ENCODE results near the gene NAT9. TPM values are rescaled to one million over a fixed set of nuclear protein-coding genes. Genes with fewer than 3 reads are reported as not detected.

NAT9 gene
- total RNA-seq, 1 experiment from 2014 or later = 64.8 TPM

DNA sequence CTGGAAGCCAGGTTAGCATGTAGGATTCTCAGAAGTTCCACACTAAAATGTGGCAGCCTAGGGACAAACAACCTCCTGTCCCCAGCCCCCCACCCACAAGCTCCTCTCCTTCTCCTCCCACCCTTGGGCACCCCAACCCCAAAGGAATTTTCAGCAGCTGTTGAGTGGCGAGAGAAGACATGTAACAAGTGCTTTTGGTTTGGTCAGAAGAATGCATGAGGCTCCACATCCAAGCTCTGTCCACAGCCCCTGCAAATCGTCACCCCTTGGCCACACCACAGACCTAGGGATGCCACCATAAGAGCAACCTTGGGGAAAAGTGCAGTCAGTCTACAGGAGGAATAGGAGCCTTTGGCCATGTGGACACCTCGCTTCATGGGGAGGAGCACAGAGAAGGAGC lies 51.0 kb downstream of the NAT9 start:
- H3K4me1 Mint-ChIP-seq (ENCODE audit: insufficient read depth, unreplicated experiment) = no peaks in the 10 kb centered on the region
- no peaks in the 10 kb centered on the region for H3K9me3 Mint-ChIP-seq (ENCODE audit: unreplicated experiment)
- H3K27me3 Mint-ChIP-seq (ENCODE audit: insufficient read depth, unreplicated experiment) = peaks cover 42% of the 10 kb centered on the region
- TF ChIP-seq, protein P1, sequence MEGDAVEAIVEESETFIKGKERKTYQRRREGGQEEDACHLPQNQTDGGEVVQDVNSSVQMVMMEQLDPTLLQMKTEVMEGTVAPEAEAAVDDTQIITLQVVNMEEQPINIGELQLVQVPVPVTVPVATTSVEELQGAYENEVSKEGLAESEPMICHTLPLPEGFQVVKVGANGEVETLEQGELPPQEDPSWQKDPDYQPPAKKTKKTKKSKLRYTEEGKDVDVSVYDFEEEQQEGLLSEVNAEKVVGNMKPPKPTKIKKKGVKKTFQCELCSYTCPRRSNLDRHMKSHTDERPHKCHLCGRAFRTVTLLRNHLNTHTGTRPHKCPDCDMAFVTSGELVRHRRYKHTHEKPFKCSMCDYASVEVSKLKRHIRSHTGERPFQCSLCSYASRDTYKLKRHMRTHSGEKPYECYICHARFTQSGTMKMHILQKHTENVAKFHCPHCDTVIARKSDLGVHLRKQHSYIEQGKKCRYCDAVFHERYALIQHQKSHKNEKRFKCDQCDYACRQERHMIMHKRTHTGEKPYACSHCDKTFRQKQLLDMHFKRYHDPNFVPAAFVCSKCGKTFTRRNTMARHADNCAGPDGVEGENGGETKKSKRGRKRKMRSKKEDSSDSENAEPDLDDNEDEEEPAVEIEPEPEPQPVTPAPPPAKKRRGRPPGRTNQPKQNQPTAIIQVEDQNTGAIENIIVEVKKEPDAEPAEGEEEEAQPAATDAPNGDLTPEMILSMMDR (IDR thresholded peaks at IDR 0.05; ENCODE audit: unreplicated experiment) = no peak
- DNase-seq (ENCODE audit: unreplicated experiment) = no peak
- H3K36me3 Mint-ChIP-seq (ENCODE audit: insufficient read depth, unreplicated experiment) = no peaks in the 10 kb centered on the region
- no TSS peak for BruUV-seq (replicated peaks)
- ChIA-PET CTCF (interaction anchor here (0.5 to 0.7 kb wide), 3 partner anchors 14 to 253 kb away, joined by 3 to 5 read pairs (median 4); no protein-coding TSS in a partner anchor), POLR2A (no interaction called here)
- intact Hi-C loops (cut with micrococcal nuclease) = no loop called here
- H3K4me3 Mint-ChIP-seq (ENCODE audit: unreplicated experiment) = no peak overlapping the region
- H3K27ac Mint-ChIP-seq (ENCODE audit: low read depth, unreplicated experiment) = no peak overlapping the region

DNA sequence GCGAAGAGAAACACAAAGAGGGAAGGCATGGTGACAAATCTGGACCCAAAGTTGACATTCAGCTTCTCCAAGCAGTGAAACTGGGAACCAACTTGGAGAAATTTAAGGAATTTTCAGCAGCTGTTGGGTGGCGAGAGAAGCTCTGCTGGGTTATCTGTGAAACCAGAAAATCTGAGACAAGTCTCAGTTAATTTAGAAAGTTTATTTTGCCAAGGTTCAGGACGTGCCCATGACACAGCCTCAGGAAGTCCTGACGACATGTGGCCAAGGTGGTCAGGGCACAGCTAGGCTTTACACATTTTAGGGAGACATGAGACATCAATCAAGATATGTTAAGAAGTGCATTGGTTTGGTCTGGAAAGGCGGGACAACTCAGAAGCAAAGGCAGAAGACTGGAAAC lies 52.3 kb downstream of the NAT9 start:
- Mint-ChIP-seq H3K27me3 (ENCODE audit: insufficient read depth, unreplicated experiment) (peaks cover 53% of the 10 kb centered on the region), H3K27ac (ENCODE audit: low read depth, unreplicated experiment) (no peak overlapping the region), H3K4me3 (ENCODE audit: unreplicated experiment) (no peak overlapping the region), H3K9me3 (ENCODE audit: unreplicated experiment) (no peaks in the 10 kb centered on the region), H3K4me1 (ENCODE audit: insufficient read depth, unreplicated experiment) (no peaks in the 10 kb centered on the region), H3K36me3 (ENCODE audit: insufficient read depth, unreplicated experiment) (no peaks in the 10 kb centered on the region)
- CTCF ChIA-PET = interaction anchor here (0.6 kb wide), 1 partner anchor 237 kb away, joined by 3 read pairs; no protein-coding TSS in a partner anchor
- TF ChIP-seq, protein P1 (IDR thresholded peaks at IDR 0.05; ENCODE audit: unreplicated experiment) = no peak
- BruUV-seq (replicated peaks) = no TSS peak
- intact Hi-C loops (cut with micrococcal nuclease) = no loop called here
- POLR2A ChIA-PET = no interaction called here
- DNase-seq (ENCODE audit: unreplicated experiment) = no peak

DNA sequence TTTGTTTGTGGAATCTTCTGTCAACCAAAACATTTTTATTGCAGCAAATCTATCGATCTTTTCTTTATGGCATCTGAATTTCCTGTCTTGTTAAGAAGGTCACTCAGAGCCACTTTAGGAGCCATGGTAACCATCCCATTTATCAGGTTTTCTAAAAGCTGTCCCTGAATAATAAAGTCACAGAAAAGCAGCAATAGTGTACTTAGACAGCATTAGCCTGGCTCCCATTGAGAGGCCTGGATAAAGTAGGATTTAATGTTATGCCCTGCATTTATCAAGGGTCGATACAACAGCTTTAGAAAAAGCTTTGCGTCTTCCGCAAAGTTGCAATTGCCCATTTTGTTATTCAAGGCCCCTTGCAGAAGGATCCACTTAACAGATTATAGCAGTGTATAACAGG lies 53.4 kb downstream of the NAT9 start:
- Mint-ChIP-seq H3K27ac (ENCODE audit: low read depth, unreplicated experiment) (no peak overlapping the region), H3K27me3 (ENCODE audit: insufficient read depth, unreplicated experiment) (peaks cover 60% of the 10 kb centered on the region), H3K4me1 (ENCODE audit: insufficient read depth, unreplicated experiment) (no peaks in the 10 kb centered on the region), H3K4me3 (ENCODE audit: unreplicated experiment) (no peak overlapping the region), H3K36me3 (ENCODE audit: insufficient read depth, unreplicated experiment) (no peaks in the 10 kb centered on the region), H3K9me3 (ENCODE audit: unreplicated experiment) (no peaks in the 10 kb centered on the region)
- TF ChIP-seq, protein P1 (IDR thresholded peaks at IDR 0.05; ENCODE audit: unreplicated experiment) = no peak
- CTCF ChIA-PET = no interaction called here
- POLR2A ChIA-PET = interaction anchor here (0.6 kb wide), 1 partner anchor 965 kb away, joined by 3 read pairs; no protein-coding TSS in a partner anchor
- BruUV-seq (replicated peaks) = no TSS peak
- DNase-seq (ENCODE audit: unreplicated experiment) = no peak
- intact Hi-C loops (cut with micrococcal nuclease) = no loop called here

Small RNAs within 50 kb of the gene (microRNA-seq; reads per million reads assigned to microRNA genes)
- 111 reads per million, percentile 73 among the genes with 10 or more reads in this experiment for gene MIR3615

Other genes with a start within 250 kb of the NAT9 start
- not detected in 2 replicates for gene CD300LB, start 244.9 kb downstream of the NAT9 start, total RNA-seq (2022)
- gene CD300C, start 230.2 kb downstream of the NAT9 start, total RNA-seq (2022) = not detected in 2 replicates
- gene CD300H, start 208.8 kb downstream of the NAT9 start, total RNA-seq (2022) = not detected in 2 replicates
- gene CD300LD, start 184.1 kb downstream of the NAT9 start, total RNA-seq (2022) = not detected in 2 replicates
- gene CD300E, start 152.6 kb downstream of the NAT9 start, total RNA-seq (2022) = not detected in 2 replicates
- not detected in 2 replicates for gene CD300LF, start 63.4 kb downstream of the NAT9 start, total RNA-seq (2022)
- gene RAB37, start 39.1 kb downstream of the NAT9 start, total RNA-seq (2022) = not detected in 2 replicates
- 23.9 and 25.3 TPM in 2 replicates for gene NHERF1, start 27.7 kb downstream of the NAT9 start, total RNA-seq (2022)
- gene GRIN2C, start 83.5 kb upstream of the NAT9 start, total RNA-seq (2022) = 0.12 and 0.28 TPM in 2 replicates
- gene FDXR, start 96.6 kb upstream of the NAT9 start, total RNA-seq (2022) = 25.0 and 29.7 TPM in 2 replicates
- gene FADS6, start 117.3 kb upstream of the NAT9 start, total RNA-seq (2022) = not detected in 2 replicates
- not detected in 2 replicates for gene USH1G, start 146.9 kb upstream of the NAT9 start, total RNA-seq (2022)
- gene OTOP2, start 147.9 kb upstream of the NAT9 start, total RNA-seq (2022) = not detected in 2 replicates
- not detected in 2 replicates for gene OTOP3, start 159.6 kb upstream of the NAT9 start, total RNA-seq (2022)
- 3.2 and 7.0 TPM in 2 replicates for gene HID1, start 196.4 kb upstream of the NAT9 start, total RNA-seq (2022)
- gene CDR2L, start 211.3 kb upstream of the NAT9 start, total RNA-seq (2022) = 3.4 and 4.1 TPM in 2 replicates
- 56.5 and 71.2 TPM in 2 replicates for gene MRPL58, start 236.3 kb upstream of the NAT9 start, total RNA-seq (2022)